Umbilical cord (tissue), 2 donors: ENCODE results near the gene CCDC91. TPM values are rescaled to one million over a fixed set of nuclear protein-coding genes. Genes with fewer than 3 reads are reported as not detected.
"Not testable (repeated sequence)": the region's sequence is repeated elsewhere in the genome, so short reads cannot be mapped to it uniquely, and the experiment has no call there.

ENCODE experiments used
- DNase-seq: peaks from one replicate; pipeline ENCODE4 v3.0.0-alpha.2; 2015; ENCODE audit warnings: low spot score
- total RNA-seq: library from RNA; depleted of rRNA; stranded (reverse); fragments of >200 nt; gene quantifications from one replicate; pipeline ENCODE4 v1.2.3, GENCODE V29; 2014; ENCODE audit warnings: low replicate concordance; ENCODE audit not compliant: insufficient read depth

The CCDC91 gene
- total RNA-seq, 1 donor from 2014 or later: 52.2 TPM

DNA sequence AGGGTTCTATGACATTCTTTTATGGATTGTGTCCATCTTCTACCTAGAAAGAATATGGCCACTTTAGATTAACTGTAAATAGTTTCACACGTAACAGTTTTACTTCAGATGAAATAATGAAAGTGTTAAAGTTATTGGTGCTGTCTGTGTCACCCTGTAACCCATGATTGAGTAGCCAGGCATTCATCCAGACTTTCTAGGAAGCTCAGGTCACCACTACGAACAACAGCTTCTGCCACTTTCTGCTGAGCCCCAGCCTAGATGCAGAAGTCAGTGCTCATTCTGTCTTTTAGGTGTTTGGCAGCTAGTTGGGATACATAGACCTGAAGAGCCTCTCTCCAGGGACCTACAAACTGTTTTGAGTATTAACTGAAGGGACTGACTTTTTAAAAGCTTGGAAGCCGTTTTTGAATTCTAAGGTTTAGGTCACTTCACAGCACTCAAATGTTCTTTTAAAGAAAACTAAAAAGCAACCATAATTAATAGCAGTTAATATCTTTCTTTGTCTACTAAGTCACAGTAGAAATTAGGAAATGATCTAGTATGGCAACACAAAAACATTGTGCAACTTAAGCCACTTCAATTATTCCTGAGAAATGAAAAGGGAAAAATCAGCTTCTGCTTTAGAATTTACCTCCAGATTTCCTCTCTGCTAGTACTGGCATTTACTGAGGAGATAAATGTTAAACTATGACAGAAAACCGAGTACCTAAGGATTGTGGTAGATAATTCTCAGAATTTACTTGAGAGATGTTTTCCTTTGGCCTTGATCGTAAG lies 266.9 kb downstream of the CCDC91 start:
- DNase-seq: peak; percentile 25

DNA sequence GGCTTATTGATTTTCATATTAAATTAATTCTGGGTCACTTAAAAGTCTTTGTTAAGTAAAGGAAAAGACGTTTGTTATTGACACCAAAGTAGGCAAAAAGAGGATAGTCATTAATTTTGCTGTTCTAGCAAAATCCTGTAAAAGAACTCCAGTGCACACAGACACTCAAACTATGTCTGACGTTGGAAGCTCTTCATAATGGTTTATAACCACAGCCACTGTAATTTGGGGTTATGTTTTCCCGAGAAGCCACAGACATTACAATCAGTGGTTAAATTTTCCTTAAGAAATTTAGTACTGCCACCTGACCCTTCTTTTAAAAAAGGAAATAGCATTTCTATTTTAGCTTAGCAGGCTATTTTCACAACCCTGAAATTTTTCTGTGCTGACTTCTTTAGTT lies 267.5 kb downstream of the CCDC91 start:
- peak; percentile 17 for DNase-seq

DNA sequence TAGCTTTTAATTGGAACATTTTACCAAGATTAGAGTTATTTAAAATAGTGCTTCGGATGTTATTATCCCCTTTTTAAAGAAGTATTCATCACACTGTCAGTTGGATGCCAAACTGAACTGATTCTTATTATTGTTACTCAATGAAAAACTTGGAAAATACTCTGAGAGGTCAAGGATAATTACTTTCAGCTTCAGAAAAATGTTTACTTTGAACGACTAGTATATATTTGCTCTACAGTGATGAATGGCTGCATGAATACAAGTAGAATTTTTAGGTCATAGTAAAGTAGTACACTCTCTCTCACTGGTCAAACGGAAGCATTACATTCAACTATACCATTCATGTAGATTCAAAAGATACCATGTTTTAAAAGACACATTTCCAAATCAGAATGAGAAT lies 269.2 kb downstream of the CCDC91 start:
- DNase-seq: no peak

DNA sequence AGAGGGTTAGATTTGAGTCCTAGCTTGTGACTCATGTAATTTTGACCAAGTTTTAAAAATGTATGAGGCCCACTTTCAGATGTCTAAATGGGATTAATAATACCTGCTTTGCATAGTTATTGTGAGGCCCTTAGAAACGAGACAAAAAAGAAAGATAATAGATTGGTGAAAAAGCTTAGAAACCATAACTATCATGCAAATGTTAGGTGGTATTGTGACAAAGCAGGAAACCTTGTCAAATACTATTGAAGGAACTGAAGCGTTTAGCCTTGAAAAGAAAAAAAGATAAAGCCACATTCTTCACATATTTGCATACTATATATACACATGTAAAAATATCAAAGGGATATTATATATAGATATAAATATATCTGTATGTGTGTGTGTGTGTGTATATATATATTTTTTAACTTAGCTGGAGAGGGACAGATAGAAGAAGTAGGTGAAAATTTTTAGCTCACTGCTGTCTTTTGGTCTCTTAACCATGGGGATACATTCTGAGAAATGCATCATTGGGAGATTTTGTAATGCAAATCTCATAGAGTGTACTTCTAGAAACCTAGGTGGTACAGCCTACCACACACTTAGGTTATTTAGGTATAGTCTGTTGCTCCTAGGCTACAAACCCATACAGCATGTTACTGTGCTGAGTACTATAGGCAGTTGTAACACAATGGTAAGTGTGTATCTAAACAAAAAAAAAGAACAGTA lies 270.3 kb downstream of the CCDC91 start:
- no peak for DNase-seq

DNA sequence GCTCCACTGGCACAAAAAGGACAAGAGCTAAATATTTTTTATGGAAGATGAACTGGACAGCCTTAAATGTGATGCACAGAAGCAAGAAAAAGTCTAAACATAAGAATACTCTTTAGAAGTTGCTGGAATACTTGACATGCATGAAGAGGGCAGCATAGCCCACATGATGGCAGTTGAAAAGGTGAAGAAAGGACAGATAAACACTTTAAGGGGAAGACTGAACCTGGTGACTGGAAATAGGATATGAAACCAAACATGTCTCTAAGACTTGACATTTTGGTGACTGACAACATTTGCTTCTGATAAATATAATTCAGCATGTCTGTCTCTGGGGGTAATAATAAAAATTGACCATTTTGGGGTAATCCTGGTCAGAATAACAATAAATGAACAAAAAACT lies 273.1 kb downstream of the CCDC91 start:
- DNase-seq: no peak

DNA sequence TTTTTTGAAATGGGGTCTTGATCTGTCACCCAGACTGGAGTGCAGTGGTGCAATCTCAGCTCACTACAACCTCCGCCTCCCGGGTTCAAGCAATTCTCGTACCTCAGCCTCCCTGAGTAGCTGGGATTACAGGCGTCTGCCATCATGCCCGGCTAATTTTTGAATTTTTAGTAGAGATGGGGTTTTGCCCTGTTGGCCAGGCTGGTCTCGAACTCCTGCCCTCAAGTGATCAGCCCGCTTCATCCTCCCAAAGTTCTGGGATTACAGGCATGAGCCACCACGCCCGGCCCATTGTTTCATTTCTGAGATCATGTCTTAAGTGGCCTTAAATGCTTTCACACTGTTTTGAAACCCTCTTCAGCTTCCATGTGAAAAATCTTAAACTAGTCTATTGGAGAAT lies 281.5 kb downstream of the CCDC91 start:
- DNase-seq: not testable (repeated sequence)

DNA sequence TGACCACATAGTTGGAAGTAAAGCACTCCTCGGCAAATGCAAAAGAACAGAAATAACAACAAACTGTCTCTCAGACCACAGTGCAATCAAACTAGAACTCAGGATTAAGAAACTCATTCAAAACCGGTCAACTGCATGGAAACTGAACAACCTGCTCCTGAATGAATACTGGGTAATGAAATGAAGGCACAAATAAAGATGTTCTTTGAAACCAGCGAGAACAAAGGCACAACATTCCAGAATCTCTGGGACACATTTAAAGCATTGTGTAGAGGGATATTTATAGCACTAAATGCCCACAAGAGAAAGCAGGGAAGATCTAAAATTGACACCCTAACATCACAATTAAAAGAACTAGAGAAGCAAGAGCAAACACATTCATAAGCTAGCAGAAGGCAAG lies 285.9 kb downstream of the CCDC91 start:
- not testable (repeated sequence) for DNase-seq

DNA sequence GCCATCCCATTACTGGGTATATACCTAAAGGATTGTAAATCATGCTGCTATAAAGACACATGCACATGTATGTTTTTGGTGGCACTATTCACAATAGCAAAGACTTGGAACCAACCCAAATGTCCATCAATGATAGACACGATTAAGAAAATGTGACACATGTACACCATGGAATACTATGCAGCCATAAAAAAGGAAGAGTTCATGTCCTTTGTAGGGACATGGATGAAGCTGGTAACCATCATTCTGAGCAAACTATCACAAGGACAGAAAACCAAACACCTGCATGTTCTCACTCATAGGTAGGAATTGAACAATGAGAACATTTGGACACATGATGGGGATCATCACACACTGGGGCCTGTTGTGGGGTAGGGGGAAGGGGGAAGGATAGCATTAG lies 288.8 kb downstream of the CCDC91 start:
- DNase-seq: not testable (repeated sequence)

DNA sequence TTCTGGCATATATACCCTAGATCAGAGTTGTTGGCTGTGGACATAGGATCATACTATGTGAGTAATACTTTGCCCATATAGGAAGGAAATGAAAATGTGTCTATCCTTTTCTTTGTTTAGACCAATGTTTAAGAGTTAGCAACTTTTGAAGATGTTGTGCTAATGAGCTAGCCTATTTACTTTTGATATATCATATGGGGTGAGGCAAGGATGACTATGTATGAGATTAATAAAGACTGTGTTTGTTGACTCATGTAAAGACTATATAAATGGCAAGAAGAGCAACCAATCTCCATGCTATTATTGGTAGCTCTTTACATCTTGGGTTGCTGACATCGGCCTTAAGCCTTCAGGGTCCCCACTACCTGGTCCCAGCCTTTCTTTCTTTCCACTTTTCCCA lies 289.4 kb downstream of the CCDC91 start:
- DNase-seq: no peak

DNA sequence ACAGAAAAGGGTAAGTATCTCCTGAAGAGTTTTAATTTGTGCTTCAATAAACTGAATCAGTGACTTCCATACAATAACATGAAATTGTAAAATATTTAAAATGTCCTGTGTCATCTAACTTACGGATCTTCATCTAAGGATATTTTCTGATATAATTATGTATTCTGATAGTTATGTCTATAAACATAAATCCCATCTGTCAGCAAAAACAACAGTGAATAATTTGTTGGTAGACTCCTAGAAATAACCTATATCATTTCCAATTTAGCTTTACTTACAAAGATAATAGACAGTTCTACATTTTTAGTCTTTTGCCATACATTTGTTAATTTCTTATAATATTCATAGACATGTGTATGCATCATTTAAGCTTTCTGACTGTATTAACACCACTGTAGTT lies 293.9 kb downstream of the CCDC91 start:
- no peak for DNase-seq

DNA sequence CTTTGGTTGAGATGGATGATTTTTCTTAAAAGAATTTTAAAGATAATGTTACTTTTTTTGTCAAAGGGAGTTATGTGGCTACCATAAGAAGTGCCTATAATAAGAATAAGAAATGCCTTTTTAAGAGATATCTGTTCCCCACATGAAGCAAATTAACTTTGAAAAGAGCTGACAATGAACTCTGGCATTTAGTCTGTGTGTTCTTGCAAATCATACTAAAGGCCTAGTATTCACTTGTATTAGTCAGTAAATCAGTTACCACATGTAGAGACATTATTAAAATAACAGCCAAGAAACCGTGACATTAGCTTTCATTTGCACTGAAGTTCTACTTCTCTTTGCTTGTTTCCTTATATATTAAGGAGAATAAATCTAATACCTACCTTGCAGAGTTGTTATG lies 296.3 kb downstream of the CCDC91 start:
- no peak for DNase-seq

DNA sequence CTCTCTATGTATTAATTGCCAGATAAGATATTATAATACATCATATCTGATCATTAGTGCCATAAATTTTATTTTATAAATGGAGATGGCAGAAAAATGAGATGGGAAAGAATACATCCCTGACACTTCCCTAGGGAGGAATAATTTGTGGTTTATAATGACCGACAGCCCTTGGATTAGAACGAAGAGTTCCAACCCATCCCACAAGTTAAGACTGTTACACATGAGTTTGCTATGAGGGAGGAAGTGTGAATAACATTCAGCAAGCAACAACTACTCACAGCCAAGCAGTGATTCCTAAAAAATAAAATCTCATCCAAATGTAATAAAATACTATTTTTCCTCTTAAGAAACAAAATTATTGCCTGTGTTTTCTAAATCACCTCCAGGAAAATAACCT lies 299.0 kb downstream of the CCDC91 start:
- no peak for DNase-seq

DNA sequence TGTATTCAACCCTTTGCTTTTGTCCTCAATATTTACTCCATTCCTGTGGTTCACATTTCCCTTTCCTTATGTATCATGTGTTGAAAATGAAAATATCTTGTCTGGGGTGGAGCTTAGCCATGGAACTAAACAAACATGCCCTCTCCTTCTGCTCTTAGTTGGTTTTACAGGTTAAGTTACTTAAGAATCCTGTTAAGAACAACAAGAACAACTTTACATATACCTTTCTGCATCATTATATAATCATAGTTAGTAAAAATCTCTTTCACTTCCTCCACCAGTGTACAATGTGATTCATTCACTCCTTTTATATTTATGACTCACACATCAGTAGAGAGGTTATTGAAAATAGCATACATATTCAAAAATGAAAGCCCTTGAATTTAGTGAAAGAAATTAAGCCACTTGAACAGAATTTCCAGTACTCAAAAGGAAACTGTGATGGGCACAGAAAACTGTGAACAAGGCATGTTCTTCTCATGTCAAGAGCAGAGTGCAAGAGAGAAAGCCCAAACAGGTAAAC lies 307.7 kb downstream of the CCDC91 start:
- DNase-seq: no peak

DNA sequence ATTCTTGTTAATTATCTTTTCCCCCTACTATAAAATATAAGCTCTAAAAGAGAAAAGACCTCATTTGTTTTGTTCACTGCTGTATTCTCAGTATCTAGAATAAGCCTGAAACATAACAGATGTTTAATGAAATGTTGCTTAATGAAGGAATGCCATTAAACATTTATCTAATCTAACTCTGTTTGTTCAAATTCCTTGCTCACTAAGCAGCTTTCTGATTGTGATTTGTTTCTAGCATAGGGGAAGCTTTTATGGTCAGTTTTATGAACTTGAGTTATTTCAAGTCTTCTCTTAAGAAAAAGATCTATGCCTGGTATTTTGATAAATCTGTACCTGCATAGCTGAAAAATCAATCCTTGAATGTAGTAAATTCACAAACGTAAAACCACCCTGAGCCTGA lies 308.6 kb downstream of the CCDC91 start:
- DNase-seq: no peak

DNA sequence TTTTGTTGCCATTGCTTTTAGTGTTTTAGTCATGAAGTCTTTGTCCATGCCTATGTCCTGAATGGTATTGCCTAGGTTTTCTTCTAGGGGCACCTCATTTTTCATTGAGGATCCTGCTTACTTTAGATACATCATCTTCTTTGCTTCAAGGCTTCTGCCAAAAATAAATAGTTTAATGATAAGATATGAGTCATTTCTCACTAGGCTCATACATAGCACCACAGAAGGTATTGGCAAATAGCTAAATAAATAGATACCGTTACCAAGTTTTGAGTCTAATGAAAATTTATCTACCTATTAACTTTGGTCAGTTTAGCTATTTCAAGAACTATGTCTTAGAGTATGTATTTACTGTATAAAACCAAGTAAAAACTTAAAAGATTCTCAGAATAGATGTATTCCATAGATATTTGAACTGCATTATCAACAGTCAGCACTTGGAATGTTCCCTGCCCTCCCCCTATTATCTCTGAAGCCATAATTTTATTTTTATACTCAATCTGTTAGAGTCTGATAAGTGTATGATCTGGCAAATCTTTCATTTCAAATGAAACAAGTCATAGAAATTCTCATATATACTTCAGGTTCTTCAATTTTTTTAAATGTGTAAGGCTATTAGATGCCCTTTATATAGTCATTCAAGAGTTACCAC lies 310.2 kb downstream of the CCDC91 start:
- DNase-seq: no peak

DNA sequence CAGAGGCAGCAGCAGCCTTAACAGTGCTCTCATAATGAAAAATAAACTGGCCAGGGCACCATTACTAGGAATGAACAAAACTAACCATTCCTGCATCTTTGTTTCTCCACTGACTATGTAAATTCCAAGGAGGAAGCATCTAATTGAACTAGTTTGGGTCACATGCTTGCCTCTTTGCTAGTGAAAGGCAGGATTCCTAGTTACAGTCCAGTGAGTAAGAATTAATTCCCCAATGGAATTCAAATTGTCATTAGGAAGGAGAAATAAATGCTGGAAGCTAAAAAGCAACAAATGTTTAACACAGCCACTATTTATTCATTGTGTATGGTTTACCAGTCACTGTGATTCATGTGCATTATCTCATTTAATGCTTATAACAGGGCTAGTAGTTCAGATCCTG lies 316.0 kb downstream of the CCDC91 start:
- no peak for DNase-seq

DNA sequence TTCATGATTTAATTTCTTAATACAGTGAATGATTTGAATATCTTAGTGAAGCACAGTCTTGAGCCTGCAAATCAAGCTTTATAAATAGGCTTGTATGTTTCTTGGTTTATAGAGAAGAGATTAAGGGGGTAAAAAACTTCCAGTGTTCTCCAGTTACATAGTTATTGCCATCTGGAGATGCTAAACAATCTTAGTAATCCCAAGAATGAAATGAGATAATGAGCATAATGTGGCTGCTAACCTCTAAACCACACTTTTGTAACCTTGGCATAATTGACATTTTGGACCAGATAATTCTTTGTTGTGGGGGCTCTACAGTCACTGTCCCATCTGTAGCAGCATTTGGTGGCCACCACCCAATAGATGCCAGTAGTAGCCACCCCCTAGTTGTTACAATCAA lies 316.8 kb downstream of the CCDC91 start:
- DNase-seq: no peak

DNA sequence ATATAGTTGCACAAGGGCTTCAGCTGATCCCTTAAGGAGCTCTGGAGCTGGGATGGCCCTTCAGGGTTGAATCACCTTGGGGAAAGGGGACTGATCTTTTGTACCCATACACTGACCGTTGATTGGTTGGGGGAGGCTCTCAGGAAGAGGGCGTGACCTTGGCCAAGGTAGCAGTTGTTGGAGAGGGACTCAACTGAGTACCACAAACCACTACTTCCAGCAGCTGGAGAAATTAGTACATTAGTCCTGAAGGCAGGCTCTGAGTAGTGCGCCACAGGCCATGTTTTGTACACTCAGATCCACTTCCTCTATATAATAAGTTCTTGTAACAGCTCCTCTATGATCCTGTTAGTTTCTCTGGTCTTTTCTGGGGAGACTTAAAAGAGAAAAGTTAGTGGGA lies 317.6 kb downstream of the CCDC91 start:
- no peak for DNase-seq

DNA sequence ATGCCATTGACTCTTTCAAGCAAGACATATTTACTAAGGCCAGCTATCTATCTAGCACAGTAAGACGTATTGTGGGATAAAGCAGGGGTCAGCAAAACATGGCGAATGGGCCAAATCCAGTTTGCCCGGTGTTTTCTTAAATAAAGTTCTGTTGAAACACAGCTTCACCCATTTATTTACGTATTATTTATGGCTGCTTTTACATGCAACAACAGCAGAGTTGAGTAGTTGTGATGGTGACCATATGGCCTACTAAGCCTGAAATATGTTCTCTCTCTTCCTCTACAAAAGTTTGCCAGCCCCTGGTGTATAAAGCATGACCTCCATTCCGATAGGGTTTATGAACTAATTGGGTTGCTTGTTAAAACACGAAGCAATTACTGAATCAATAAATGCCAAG lies 322.1 kb downstream of the CCDC91 start:
- DNase-seq: no peak

DNA sequence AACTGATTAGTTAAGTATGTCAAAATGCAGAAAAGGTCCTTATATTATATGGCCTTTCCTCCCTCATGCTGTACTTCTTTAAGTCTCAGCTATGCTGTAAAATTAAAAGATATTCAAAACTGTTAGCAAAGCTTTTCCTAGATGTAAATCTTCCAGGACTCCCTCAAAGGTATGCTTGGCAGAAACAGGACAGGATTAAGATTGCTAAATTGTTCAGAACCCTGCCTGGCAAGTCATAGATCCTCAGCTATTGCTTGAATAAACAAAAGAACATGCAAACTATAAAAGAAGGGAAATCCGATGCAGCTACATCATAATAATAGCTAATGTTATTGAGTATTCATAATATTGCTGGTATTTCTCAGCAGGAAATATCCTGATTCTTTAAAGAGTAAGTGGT lies 322.6 kb downstream of the CCDC91 start:
- no peak for DNase-seq

DNA sequence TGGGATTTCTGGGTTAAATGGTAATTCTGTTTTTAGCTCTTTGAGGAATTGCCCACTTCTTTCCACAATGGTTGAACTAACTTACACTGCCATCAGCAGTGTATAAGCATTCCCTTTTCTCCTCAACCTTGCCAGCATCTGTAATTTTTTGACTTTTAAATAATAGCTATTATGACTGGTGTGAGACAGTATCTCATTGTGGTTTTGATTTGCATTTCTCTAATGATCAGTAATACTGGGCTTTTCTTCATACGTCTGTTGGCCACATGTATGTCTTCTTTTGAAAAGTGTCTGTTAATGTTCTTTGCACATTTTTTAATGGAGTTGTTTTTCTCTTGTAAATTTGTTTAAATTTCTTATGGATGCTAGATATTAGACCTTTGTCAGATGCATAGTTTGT lies 323.7 kb downstream of the CCDC91 start:
- no peak for DNase-seq

DNA sequence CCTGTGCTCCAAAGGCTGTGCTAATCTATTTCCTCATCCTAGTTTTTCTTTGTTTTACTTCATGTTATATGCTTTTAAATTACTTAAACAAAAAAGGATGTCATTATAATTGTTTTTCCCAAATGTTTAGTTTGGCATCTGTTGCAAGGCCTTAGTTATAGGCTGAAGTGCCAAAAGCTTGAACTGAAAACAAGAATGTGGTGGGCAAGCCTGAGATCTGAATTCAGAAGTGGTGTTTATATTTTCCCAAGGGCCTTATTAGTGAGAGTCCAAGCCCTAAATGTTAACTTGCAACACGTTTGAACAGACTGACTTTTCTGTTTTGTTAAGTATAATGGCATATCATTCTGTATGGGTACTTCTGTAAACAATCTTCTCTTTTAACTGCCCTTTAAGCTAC lies 326.8 kb downstream of the CCDC91 start:
- no peak for DNase-seq
